GM19193 (cell line): Measurements from ENCODE around the gene NUDT16L1.

Experiments
- POLR2A ChIP-seq: IDR thresholded peaks from 4 replicates; pipeline ENCODE4 v1.6.1; 2011; ENCODE audit not compliant: insufficient read depth, insufficient read length; ENCODE audit errors: extremely low read depth

NUDT16L1 gene

DNA sequence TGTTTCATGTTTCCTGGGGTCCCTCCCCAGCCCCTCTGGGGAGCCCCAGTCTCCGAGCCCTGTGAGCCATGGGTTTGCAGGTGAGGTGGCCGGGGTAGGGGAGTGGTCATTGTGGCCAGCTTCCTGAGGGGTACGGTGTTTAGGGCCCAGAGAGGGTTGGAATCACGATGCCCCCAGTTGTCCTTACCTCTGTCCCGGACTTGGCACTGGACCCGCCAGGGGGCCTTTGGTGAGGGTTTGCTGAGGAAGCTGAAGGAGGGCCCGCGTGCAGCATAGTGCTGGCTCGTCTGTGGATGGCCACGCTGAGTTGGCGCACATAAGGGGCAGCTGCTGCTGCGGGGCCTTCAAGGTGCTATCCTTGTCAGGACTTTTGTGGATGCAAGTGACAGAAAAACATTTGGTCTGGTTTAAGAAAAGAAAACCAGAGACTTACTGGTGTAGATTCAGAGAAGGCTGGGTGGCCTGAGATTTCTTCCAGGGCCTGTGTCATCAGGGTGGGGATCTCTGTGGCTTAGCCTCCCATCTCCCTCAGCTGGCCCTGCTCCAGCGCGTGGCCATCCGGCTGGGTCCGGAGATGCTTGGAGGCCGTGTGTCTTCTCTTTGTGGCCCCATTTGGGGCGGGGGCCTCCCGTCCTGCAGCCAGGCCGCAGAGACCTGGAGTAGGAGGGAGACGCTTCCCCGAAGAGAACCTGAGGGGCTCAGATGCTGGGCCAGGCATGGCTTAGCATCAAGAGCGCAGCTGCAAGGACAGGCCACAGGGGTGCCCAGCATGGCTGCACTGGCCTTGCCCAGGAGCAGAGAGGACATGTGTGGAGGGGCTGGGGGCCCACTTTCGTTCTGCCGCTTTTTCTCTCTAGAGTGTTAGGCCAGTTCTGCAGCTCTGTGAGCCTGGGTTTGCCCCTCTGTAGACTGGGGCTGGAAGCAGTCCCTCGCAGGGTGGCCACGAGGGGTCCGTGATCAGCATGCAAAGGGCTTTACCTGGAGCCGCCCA, 33.7 kb upstream of the NUDT16L1 start:
- no peak for TF ChIP-seq POLR2A

DNA sequence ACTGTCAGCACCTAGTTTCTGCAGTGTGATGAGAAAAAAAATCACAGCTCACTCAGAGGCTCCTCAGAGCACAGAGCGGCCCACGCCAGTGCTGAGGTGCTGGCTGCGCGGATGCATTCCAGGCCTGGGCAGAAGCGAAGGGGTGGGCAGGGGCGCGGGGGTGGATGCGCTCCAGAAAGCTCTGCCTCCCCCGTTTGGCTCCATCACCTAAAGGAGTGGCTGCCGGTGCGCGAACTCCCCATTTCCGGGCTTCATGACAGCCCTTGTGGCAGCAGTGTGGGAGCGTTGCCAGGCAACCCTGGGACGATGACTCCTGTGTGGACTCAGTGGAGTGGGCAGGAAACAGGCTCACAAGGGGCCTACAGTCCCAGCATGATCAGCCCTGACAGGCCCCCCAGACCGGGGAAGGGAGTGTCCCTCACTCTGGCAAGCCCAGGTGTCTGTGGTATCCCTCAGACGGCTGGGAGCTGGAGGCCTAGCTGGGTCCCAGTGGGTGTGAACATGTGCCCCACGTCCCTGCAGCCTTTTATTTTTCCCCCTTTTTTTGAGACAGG, 32.8 kb upstream of the NUDT16L1 start:
- no peak for TF ChIP-seq POLR2A

DNA sequence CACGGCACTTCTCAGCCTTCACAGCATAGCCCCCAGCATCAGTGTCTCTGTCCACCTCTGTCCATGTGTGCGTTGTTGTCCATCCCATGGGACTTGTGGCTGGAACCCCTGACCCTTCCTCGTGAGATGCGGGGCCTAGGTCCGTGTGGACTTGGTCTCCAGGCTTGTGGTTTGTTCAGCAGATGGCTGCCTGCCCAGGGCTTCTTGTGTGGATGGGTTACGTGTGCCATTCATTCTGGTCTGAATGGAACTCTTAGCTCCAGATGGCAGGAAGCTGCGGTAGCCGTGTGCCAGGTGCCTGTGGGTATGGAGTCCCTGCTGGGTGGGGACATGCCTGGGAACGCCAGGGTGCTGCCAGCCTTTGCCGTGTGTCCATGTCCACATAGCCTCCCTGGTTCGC, 31.7 kb upstream of the NUDT16L1 start:
- TF ChIP-seq POLR2A, result no peak

DNA sequence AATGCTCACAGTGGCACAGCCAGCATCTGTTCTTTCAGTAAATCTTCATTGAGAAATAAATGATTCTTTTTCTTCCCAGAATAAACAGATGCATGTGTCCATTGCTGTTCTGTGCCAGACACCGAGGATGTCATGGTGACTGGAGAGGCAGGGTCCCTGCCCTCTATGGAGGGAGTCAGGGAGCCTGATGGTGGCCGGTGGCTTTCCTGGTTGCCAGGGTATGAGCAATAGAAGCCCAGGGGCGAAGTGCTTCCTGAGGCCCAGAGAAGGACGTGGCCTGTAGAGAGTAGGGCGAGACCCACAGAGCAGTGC, 29.9 kb upstream of the NUDT16L1 start:
- no peak for TF ChIP-seq POLR2A

DNA sequence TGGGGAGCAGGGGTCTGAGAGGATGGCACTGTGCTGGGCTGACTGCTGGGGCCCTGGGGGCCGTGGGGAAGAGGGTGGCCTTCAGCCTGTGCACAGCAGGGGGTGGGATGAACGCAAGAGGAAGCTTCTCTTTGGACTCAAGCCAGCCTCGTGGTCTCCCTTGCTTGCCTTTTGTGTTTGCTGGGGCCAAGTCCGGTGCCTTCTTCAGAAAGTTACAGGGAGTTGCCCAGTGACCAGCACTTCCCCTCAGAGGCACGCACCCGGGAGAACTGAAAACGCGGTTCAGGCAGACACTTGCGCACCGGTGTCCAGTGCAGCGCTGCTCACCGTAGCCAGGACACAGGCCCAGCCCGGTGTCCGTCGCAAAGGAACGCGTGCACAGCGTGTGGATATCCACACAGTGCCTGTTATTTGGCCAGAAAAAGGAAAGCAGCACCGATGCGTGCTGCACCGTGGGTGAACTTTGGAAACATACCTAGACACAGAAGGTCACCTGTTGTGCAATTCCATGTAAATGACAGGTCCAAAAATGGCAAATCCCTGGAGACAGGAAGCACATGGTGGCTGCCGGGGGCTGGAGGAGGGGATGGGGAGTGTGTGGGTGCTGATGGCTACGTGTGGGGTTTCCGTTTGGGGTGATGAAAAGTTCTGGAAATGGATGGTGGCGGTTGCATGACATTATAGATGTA, 29.4 kb upstream of the NUDT16L1 start:
- no peak for TF ChIP-seq POLR2A

DNA sequence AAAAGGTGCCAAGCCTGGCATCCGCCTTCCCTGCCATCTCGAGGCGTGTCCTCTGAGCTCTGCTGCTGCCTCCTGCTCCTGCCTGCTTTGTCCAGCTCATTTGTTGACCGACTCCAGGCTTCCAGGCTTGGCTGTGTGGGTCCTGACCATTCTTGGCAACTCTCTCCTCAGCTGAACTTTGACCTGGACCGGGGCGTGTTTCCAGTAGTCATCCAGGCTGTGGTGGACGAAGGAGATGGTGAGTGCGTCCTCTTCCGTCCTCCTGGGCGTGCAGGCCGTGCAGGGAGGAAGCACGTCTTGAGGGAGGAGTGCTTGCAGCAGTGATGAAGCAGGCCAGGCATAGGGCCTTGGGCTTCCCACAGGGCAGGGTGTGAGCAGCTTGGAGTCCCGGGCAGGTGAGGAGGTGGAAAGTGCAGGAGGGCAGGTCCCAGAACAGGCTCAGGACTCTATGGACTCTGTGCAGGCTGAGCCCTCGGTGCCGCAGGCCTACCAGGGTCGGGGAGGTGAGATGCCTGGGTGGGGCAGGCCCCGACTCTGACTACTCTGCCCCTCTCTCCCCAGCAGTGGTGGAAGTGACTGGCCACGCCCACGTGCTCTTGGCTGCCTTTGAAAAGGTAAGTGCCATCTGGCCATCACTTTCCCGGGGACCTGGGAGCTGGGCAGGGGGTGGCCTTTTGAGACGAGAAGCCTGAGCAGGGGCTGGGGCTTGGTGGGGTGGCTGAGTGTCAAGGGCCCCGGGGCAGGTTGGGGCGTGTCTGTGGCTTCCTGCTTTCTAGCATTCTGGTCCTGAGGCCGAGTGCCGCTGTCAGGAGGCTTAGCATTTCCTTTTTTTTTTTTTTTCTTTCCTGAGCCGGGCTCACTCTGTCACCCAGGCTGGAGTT, 28.6 kb upstream of the NUDT16L1 start:
- no peak for TF ChIP-seq POLR2A

DNA sequence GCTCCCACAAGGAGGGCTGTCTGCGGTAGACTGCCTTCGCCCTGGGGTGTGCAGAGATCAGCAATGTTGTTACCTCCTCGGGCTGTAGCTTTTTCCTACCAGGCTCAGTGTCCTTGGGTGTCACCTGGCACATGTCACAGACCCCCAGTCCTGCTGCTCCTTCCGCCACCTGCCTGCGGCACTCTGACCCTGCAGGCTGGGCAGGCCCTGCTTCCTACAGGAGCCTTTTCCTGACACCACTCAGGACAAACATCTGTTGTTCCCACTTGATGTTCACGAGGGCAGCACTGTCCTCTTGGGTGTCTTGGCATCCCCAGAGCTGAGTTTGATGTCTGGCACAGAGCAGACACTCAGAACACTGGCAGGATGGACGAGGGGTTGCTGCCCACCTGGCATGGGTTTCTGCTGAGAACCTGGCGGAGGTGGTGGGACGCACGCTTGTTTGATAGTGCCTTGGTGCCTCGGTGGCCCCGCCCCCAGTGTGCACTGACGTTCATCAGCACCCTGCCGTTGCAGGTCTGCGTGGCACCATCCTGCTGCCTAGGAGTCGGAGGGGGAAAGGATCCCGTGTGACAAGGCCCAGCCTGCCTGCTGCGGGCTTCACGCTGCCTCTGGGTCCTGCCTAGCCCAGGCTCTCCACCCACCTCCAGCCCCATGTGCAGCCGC, 26.7 kb upstream of the NUDT16L1 start:
- TF ChIP-seq POLR2A, result no peak

DNA sequence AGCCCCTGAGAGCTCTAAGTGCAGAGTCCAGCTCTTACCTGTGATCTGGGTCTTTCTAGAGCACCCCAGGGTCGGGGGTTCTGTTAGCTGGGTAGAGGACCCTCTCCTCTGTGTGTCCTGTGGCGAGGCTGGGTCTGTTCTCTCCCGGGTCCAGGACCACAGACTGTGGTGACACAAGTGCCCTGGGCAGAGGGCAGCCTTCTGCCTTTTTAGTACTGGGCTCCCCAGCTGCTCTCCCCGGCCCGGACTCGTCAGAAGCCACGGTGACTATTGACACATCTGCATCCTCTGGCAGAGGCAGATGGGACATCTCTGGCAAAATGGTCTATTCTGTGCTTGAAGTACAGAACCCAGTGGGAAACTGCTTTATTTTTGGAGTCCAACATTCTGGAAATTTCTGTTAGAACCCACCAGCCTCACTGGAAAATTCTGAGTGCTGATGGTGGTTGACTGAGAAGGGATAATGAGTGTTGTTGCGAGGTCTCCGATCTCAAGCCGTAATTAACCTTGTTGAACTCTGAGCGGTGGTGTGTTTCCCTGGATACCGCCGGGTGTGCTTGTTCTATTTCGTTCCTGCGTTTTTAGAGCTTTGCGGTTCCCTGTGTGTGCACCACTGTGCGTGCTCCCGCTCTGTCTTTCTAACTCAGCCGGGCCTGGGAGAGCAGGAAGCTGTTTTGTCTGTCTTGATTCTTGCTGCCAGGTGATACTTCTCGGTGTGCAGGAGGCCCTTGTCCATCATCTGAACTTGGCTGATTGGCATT, 26.0 kb upstream of the NUDT16L1 start:
- TF ChIP-seq POLR2A, result no peak

DNA sequence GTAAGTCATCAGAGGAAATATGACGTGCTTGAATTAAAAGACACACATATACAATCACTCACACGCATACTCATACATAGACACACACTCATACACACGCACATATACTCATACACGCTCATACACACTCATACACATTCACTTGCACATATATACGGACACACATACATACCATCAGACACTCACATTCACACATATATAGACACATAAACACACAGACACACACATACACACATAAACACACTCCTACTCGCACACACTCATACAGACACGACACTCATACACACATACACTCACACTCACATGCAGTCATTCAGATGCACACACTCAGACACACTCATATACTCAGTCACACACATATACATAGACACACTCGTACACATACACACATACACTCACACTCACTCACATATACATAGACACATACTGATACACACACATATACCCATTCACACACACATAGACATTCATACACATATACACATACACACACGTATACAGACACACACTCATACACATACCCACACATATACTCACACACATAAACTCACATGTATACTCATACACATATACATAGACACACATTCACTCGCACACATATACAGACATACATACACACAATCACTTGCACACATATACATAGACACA, 24.9 kb upstream of the NUDT16L1 start:
- TF ChIP-seq POLR2A, result no peak

DNA sequence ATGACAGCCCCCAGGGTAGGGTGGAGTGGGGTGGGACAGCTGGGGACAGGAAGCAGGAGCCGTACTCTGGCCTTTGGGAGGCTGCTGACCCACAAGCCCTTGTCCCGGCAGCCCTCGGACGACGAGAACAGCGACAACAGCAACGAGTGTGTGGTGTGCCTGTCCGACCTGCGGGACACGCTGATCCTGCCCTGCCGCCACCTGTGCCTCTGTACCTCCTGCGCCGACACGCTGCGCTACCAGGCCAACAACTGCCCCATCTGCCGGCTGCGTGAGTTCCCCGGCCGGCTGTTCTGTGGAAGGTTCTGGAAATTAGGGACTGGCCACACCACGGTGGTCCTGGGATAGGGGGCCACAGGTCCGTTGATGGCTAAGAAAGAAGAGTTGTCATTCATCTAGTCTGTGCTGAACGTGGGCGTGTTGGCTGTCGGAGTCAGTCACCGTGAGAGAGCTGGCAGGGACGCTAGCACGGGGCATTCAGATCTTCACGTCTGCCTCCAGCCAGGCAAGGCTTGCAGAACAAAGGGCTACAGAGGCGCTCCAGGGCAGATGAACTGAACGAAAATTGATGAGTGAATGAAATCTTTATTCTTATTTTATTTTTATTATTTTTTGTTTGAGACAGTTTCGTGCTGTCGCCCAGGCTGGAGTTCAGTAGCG, 19.8 kb upstream of the NUDT16L1 start:
- no peak for TF ChIP-seq POLR2A

DNA sequence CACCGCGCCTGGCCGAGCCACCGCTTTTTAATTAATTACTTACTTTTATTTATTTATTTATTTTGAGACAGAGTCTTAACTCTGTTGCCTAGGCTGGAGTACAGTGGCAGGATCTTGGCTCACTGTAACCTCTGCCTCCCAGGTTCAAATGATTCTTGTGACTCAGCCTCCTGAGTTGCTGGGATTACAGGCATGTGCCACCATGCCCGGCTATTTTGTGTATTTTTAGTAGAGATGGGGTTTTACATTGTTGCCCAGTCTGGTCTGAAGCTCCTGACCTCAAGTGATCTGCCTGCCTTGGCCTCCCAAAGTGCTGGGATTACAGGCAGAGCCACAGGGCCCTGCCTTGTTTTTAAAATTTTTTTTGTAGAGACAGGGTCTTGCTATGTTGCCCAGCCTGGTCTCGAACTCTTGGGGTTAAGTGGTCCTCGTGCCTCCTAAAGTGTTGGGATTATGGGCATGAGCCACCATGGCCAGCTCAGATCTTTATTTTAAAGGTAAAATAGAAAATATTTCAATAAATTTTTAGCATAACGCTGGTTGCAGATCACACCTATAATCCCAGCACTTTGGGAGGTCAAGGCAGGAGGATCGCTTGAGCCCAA, 18.3 kb upstream of the NUDT16L1 start:
- no peak for TF ChIP-seq POLR2A
